Dendritic cell treated with granulocyte-macrophage colony-stimulating factor and Interleukin-4, amounts not matched to agents 40 ng/mL and 50 ng/mL, for 4 days (primary cell): ENCODE data around the gene GSG1L.

Experiments
- H3K27ac Mint-ChIP-seq: one replicate; pipeline ENCODE4 v1.8.0; 2022; ENCODE audit warnings: mild to moderate bottlenecking, mixed read lengths
- H3K27me3 Mint-ChIP-seq: one replicate; pipeline ENCODE4 v1.8.0; 2022; ENCODE audit warnings: mild to moderate bottlenecking, mixed read lengths
- H3K36me3 Mint-ChIP-seq: one replicate; pipeline ENCODE4 v1.8.0; 2022; ENCODE audit warnings: low read depth, mixed read lengths
- H3K4me1 Mint-ChIP-seq: one replicate; pipeline ENCODE4 v1.8.0; 2022; ENCODE audit warnings: low read depth, mixed read lengths
- H3K4me3 Mint-ChIP-seq: one replicate; pipeline ENCODE4 v1.8.0; 2022; ENCODE audit warnings: mild to moderate bottlenecking, moderate library complexity, mixed read lengths
- H3K9me3 Mint-ChIP-seq: one replicate; pipeline ENCODE4 v1.8.0; 2022; ENCODE audit warnings: mixed read lengths
- intact Hi-C: fragments of 100-400 bp; cut with micrococcal nuclease; formaldehyde crosslinking; loops from one replicate; pipeline ENCODE4 v1.15.0; 2022

Gene GSG1L

DNA sequence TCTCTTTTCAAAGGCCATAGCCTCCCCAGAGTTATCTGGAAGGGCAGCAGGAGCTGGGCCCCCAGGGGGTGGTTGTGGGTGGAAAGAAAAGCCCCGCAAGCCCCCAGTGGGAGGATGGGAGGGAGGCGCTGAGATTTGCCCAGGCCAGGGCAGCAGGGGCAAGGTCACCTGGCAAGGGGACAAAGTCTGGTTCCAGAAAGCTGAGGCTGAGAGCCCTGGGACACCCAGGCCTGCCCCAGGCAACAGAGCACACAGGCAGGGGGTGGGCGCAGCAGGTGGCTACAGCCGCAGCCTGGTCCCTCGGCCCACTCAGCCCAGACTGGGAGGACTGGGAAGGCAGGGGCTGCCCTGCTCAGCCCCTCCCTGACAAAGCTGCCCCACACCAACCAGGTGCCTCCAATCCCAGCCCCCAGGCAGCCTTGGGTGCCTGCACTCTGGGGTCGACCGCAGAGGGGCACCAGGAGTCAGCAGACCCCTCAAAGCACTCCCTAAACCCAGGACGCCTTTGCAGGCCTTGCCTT is 23.7 kb upstream of the GSG1L start:
- H3K4me1 Mint-ChIP-seq = no peaks in the 10 kb centered on the region
- H3K27ac Mint-ChIP-seq = peak overlapping the region; percentile 32
- no peak overlapping the region for H3K4me3 Mint-ChIP-seq
- intact Hi-C loops = no loop called here
- peaks cover 1% of the 10 kb centered on the region for H3K36me3 Mint-ChIP-seq
- no peaks in the 10 kb centered on the region for H3K9me3 Mint-ChIP-seq
- no peaks in the 10 kb centered on the region for H3K27me3 Mint-ChIP-seq

DNA sequence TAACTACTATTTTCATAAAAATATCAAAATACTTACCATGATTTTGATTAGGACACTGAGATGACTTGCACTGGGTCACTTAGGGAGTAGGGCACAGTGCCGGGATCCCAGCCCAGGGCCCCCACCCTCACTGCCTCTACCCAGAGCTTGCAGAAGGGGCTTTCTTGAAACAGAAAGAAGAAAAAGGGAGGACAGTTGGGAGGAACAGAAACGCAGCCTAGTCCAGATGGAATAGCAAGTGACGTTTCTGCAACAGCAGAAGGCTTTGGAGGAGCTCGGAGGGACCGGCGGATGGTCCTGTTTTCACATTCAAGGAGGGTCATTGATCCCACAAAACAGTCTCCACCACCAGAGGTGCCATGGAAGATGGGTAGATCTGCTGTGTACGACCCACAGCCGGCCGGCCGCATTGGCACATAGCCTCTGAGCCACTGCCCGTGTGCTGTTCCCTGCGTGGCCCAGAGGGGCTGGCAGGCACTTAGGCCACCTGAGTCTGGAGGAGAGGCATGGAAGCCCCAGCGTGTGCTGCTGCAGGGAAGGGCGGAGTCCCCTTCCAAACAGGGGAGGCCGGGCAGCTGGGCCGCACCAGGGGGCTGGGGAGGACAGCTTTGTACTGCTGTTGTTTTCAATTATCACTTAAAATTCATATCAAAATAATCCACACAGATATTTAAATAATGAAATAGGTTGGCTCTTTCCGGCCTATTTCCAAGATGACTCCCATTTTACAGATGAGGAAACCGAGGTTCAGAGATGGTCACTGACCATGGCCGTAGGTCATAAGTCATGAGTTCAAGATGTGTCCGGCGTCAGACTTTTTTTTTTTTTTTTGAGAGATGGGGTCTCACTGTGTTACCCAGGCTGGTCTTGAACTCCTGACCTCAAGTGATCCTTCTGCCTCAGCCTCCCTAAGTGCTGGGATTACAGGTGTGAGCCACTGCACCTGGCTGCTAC is 22.9 kb upstream of the GSG1L start:
- no peaks in the 10 kb centered on the region for H3K36me3 Mint-ChIP-seq
- intact Hi-C loops = no loop called here
- H3K4me1 Mint-ChIP-seq = no peaks in the 10 kb centered on the region
- no peaks in the 10 kb centered on the region for H3K27me3 Mint-ChIP-seq
- no peak overlapping the region for H3K27ac Mint-ChIP-seq
- no peak overlapping the region for H3K4me3 Mint-ChIP-seq
- no peaks in the 10 kb centered on the region for H3K9me3 Mint-ChIP-seq

DNA sequence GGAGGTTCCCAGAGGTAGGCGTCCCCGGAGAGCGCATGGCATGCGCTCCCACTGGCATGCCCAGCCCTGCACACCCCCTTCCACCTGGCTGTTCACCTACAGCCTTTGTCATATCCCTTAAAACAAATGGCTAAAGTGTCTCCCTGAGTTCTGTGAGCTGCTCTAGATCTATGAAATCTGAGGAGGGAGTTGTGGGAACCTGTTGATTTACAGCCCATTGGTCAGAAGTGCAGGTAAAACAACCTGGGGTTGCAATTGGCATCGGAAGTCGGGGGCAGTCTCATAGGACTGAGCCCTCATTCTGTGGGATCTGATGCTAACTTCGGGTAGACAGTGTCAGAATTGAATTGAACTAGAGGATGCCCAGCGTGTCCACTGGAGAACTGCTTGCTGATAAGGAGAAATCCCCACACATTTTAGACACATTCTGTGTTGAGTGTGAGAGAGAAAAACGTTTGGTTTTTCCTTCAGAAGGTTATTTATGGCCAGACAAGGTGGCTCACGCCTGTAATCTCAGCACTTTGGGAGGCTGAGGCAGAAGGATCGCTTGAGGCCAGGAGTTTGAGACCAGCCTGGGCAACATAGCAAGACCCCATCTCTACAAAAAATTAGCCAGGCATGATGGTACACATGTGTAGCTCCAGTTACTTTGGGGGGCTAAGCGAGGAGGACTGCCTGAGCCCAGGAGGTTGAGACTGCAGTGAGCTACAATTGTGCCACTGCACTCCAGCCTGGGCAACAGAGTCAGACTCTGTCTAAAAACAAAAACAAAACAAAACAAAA is 22.1 kb upstream of the GSG1L start:
- no peaks in the 10 kb centered on the region for H3K36me3 Mint-ChIP-seq
- H3K27me3 Mint-ChIP-seq = no peaks in the 10 kb centered on the region
- no peak overlapping the region for H3K4me3 Mint-ChIP-seq
- no peaks in the 10 kb centered on the region for H3K4me1 Mint-ChIP-seq
- no peaks in the 10 kb centered on the region for H3K9me3 Mint-ChIP-seq
- H3K27ac Mint-ChIP-seq = no peak overlapping the region
- intact Hi-C loops = no loop called here

DNA sequence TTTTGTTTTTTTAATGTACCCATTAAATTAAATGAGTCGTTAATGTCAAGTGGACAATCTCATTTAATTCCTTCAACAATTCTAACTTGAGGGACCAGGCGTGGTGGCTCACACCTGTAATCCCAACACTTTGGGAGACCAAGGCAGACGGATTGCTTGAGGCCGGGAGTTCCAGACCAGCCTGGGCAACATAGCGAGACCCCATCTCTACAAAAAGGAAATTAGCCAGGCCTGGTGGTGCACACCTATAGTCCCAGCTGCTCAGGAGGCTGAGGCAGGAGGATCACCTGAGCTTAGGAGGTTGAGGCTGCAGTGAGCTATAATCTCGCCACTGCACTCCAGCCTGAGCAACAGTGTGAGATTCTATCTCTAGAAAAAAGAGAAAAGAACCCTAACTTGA is 20.7 kb upstream of the GSG1L start:
- Mint-ChIP-seq H3K36me3 (no peaks in the 10 kb centered on the region), H3K9me3 (no peaks in the 10 kb centered on the region), H3K27me3 (no peaks in the 10 kb centered on the region), H3K4me1 (no peaks in the 10 kb centered on the region), H3K4me3 (no peak overlapping the region), H3K27ac (no peak overlapping the region)
- intact Hi-C loops = no loop called here

DNA sequence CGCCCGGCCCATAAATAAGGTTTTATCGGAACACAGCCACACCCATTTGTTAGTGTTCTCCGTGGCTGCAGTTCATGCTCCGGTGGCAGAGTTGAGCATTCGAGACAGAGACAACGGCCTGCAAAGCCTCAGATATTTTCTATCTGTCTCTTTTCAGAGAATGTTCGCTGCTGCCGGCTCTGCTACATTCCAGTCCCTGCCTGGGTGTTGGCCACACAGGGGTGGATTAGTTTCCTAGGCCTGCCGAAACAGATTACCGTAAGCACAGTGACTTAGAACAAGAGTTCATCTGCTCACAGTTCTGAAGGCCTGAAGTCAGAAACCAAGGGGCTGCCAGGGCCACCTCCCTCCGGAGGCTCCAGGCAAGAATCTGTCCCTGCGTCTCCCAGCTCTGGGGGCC is 19.1 kb upstream of the GSG1L start:
- no peaks in the 10 kb centered on the region for H3K36me3 Mint-ChIP-seq
- H3K4me3 Mint-ChIP-seq = no peak overlapping the region
- H3K9me3 Mint-ChIP-seq = no peaks in the 10 kb centered on the region
- no peak overlapping the region for H3K27ac Mint-ChIP-seq
- no peaks in the 10 kb centered on the region for H3K4me1 Mint-ChIP-seq
- no peaks in the 10 kb centered on the region for H3K27me3 Mint-ChIP-seq
- intact Hi-C loops = no loop called here

DNA sequence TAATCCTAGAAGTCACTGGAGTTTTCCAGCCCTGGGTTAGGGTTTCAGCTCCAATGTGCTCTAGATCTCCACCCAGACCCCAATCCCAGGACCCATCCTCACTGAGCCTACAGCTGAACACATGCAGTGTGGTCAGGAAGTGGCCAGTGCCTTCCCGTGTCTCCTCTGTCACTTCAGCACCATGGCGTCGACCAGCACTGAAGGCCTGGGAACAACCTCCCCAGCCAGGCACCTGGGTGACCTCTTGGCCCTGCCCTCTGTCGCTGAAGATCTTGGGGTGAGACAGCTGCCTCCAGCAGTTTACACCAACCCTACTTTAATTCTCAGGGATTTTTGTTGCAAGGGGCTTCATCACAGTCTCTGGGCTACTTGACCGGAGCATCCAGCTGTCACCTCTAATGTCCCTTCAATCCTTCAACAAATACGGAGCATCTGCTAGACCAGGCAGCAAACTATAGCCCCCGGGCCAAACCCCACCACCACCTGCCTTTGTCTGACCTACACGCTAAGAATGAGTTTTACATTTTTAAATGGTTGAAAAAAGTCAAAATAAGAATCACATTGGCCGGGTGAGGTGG is 18.0 kb upstream of the GSG1L start:
- intact Hi-C loops = no loop called here
- Mint-ChIP-seq H3K4me1 (no peaks in the 10 kb centered on the region), H3K27ac (no peak overlapping the region), H3K36me3 (no peaks in the 10 kb centered on the region), H3K27me3 (no peaks in the 10 kb centered on the region), H3K9me3 (no peaks in the 10 kb centered on the region), H3K4me3 (no peak overlapping the region)

DNA sequence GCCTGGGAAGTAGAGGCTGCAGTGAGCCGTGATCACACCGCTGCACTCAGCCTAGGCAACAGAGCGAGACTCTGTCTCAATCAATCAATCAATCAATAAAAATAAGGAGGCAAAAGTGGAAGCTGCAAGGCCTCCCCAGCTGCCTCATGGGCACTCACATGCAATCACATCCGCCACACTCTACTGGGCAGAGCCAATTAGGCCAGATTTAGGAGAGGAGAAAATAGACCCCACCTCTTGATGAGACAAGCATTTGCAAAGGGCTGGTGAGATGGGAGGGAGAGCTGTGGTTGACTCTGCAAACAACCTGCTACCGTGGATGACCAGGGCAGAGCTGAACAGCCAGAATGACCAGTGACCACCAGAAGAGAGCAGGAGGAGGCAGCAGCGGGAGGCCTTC is 14.7 kb upstream of the GSG1L start:
- Mint-ChIP-seq H3K27me3 (no peaks in the 10 kb centered on the region), H3K4me1 (no peaks in the 10 kb centered on the region), H3K36me3 (no peaks in the 10 kb centered on the region), H3K9me3 (no peaks in the 10 kb centered on the region), H3K27ac (no peak overlapping the region), H3K4me3 (no peak overlapping the region)
- intact Hi-C loops = no loop called here

DNA sequence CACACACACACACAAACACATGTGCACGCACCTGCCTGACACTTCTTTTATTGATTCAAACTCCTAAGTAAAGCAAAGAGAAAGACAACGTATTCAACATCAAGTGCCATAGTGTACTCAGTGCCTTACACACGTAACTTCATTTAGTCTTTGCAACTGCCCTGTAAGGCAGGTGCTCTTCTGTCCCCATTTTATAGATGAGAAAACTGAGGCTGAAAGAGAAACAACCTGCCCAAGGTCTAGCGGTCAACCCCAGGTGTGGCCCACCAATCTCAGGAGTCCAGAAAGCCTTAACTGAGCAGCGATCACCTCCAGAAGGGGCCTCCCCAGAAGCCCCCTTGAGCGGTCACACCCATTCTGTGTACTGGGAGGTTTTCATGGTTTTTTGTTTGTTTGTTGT is 10.3 kb upstream of the GSG1L start:
- Mint-ChIP-seq H3K9me3 (no peaks in the 10 kb centered on the region), H3K4me1 (no peaks in the 10 kb centered on the region), H3K4me3 (no peak overlapping the region), H3K36me3 (no peaks in the 10 kb centered on the region), H3K27ac (no peak overlapping the region), H3K27me3 (peaks cover 2% of the 10 kb centered on the region)
- intact Hi-C loops = no loop called here

DNA sequence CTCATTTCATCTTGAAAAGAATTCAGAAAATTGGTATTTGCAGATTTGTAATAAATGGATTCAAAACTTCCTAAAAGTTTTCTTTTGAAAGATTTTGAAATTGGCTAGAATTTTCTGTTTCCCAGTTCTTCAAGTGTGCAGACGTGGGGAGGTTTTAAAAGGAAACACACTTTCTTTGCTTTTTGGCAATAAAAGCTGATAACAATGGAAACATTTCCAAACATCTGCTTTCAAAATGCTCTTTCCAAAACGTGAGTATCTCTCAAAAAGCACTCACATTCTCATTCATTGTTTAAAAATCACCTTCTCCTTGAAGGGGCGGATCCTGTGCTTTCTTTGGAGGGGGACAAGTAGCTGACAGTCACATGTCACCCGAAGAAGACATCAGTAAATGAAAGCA is 8.6 kb upstream of the GSG1L start:
- H3K9me3 Mint-ChIP-seq = no peaks in the 10 kb centered on the region
- intact Hi-C loops = no loop called here
- no peaks in the 10 kb centered on the region for H3K36me3 Mint-ChIP-seq
- H3K27ac Mint-ChIP-seq = no peak overlapping the region
- H3K4me1 Mint-ChIP-seq = no peaks in the 10 kb centered on the region
- no peak overlapping the region for H3K4me3 Mint-ChIP-seq
- H3K27me3 Mint-ChIP-seq = peaks cover 2% of the 10 kb centered on the region

DNA sequence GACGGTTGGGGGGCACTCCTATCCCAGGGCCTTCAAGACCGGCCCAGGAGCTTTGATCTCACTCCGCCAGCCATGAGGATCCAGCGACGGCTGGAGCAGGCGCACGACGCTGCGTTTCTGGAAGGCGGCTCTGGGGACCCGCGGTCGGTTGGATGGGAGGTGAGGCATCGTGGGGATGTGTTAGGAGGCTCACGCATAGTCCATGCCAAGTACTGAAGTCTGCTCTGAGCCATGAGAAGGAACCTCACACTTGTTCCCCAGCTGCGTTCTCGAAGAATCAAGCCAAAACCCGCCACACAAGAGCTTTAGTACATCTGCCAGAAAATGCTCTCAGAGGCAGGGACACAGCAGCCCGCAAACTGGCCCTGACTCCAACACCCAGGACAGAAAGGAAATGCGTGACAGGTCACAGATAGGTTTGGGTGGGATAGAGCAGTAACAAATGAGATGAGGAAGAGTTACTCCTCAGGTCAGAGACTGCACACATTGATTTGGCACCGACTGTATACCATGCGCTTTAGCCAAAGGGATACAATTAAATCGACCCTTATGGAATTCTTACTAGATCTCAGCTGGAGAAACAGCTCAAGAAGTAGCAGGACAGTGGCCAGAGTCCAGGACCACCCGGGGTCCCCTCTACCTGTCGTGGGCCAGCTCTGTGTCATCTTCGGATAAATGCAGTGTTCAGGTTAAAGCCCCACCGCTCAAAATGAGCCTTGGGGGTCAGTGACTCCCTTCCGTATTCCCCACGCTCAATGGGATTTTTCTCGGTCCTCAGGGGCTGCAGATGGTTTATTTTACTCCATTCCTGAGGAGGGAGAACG is 6.7 kb upstream of the GSG1L start:
- Mint-ChIP-seq H3K4me1 (no peaks in the 10 kb centered on the region), H3K9me3 (no peaks in the 10 kb centered on the region), H3K36me3 (no peaks in the 10 kb centered on the region), H3K27ac (no peak overlapping the region), H3K27me3 (peaks cover 17% of the 10 kb centered on the region), H3K4me3 (no peak overlapping the region)
- intact Hi-C loops = loop anchor here (2.0 kb wide), 2 partner anchors 379 to 465 kb away; no protein-coding TSS in a partner anchor

DNA sequence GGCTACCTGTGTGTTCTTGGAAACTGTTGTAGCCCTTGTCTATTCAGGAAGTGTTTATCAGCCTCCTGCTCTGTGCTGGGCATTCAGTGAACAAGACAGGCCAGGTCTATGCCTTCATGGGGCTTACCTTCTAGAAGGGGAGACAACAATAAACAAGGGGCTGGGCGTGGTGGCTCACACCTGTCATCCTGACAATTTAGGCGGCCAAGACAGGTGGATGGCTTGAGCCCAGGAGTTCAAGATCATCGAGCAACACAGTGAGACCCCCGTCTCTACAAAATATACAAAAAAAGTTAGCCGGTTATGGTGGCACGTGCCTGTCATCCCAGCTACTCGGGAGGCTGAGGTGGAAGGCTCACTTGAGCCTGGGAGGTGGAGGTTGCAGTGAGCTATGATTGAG is 5.5 kb upstream of the GSG1L start:
- intact Hi-C loops = no loop called here
- Mint-ChIP-seq H3K4me3 (no peak overlapping the region), H3K27ac (no peak overlapping the region)

DNA sequence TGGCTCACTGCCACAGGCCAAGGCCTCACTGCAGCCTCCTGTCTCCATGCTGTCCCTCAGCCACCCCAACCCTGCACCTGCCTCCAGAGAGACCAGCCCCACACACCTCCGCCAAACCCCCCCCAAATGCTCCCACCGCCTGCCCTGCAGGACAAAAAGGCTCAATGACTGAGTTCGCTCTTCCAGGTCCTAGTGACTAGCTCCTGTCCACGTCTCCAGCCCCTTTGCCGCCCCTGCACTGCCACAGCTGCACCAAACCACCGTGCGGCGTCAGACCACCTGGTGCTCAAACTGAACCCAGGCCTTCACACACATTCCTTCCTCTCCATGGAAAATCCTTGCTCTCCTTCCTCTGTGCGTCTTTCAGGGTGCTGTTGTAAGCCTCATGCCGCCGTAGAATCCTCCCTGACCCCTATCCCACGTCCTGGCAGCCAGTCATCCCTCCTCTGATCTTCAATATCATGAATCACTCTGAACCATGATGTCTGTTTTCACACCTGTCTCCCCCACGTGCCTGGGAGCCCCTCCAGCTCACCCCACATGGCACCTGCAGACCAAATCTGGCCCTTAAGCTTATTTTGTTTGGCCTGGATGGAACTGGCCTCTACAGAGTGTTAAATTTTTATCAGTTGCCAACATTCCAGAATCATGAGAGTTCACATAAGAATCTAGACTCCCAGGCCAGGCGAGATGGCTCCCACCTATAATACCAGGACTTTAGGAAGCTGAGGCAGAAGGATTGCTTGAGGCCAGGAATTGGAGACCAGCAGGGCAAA is 4.3 kb upstream of the GSG1L start:
- H3K27ac Mint-ChIP-seq = no peak overlapping the region
- peaks cover 32% of the 10 kb centered on the region for H3K27me3 Mint-ChIP-seq
- intact Hi-C loops = no loop called here
- H3K36me3 Mint-ChIP-seq = no peaks in the 10 kb centered on the region
- no peaks in the 10 kb centered on the region for H3K9me3 Mint-ChIP-seq
- no peak overlapping the region for H3K4me3 Mint-ChIP-seq
- H3K4me1 Mint-ChIP-seq = no peaks in the 10 kb centered on the region

More for the DNA sequence above, 5.5 kb upstream of the GSG1L start:
- no peaks in the 10 kb centered on the region for H3K36me3 Mint-ChIP-seq
- H3K27me3 Mint-ChIP-seq = peaks cover 29% of the 10 kb centered on the region
- H3K4me1 Mint-ChIP-seq = no peaks in the 10 kb centered on the region
- no peaks in the 10 kb centered on the region for H3K9me3 Mint-ChIP-seq
